Mesendoderm (in vitro differentiated cells): ENCODE measurements around the gene PTPN12.
"Not testable (repeated sequence)": the region's sequence is repeated elsewhere in the genome, so short reads cannot be mapped to it uniquely, and the experiment has no call there.

Source experiments
- DNase-seq: peaks from one replicate; pipeline ENCODE4 v3.0.0; 2013
- H2AK5ac ChIP-seq: 2 replicates; pipeline ENCODE4 v1.6.1; 2013; ENCODE audit warnings: low read length, inconsistent platforms
- H2BK120ac ChIP-seq: 2 replicates; pipeline ENCODE4 v1.6.1; 2013; ENCODE audit warnings: low read depth, mild to moderate bottlenecking, low read length, moderate library complexity, mixed read lengths
- H2BK15ac ChIP-seq: replicated peaks from 2 replicates; pipeline ENCODE4 v1.6.1; 2013; ENCODE audit warnings: low read depth, mild to moderate bottlenecking, moderate library complexity
- H2BK5ac ChIP-seq: 2 replicates; pipeline ENCODE4 v1.6.1; 2013; ENCODE audit warnings: low read length, inconsistent platforms
- H3K18ac ChIP-seq: 2 replicates; pipeline ENCODE4 v1.6.1; 2013; ENCODE audit warnings: mild to moderate bottlenecking, low read length, mixed read lengths
- H3K23ac ChIP-seq: one replicate; pipeline ENCODE4 v1.6.1; 2013; ENCODE audit warnings: low read length
- H3K27ac ChIP-seq: 2 replicates; pipeline ENCODE4 v1.5.1; 2013; ENCODE audit warnings: low read depth, mild to moderate bottlenecking, inconsistent platforms, low read length, moderate library complexity
- H3K27me3 ChIP-seq: 2 replicates; pipeline ENCODE4 v1.6.1; 2013; ENCODE audit warnings: low read length, control low read depth, mild to moderate bottlenecking, inconsistent platforms; ENCODE audit not compliant: insufficient read depth, poor library complexity
- H3K36me3 ChIP-seq: 2 replicates; pipeline ENCODE4 v1.6.1; 2013; ENCODE audit warnings: low read length, inconsistent platforms; ENCODE audit not compliant: control insufficient read depth, insufficient read depth
- H3K4ac ChIP-seq: one replicate; pipeline ENCODE4 v1.6.1; 2013; ENCODE audit warnings: low read depth, mild to moderate bottlenecking, low read length, moderate library complexity
- H3K4me1 ChIP-seq: 2 replicates; pipeline ENCODE4 v1.6.1; 2013; ENCODE audit warnings: low read depth, low read length, inconsistent platforms; ENCODE audit not compliant: control insufficient read depth
- H3K4me2 ChIP-seq: 2 replicates; pipeline ENCODE4 v1.6.1; 2013; ENCODE audit warnings: low read length
- H3K4me3 ChIP-seq: 2 replicates; pipeline ENCODE4 v1.5.1; 2013; ENCODE audit warnings: mild to moderate bottlenecking, low read length
- H3K56ac ChIP-seq: one replicate; pipeline ENCODE4 v1.6.1; 2013; ENCODE audit warnings: low read length
- H3K79me1 ChIP-seq: 2 replicates; pipeline ENCODE4 v1.6.1; 2013; ENCODE audit warnings: low read length, inconsistent platforms
- H3K79me2 ChIP-seq: 2 replicates; pipeline ENCODE4 v1.6.1; 2013; ENCODE audit warnings: mild to moderate bottlenecking, low read length; ENCODE audit not compliant: control insufficient read depth, insufficient read depth
- H3K9ac ChIP-seq: 2 replicates; pipeline ENCODE4 v1.6.1; 2013; ENCODE audit warnings: low read length, inconsistent platforms
- H4K5ac ChIP-seq: one replicate; pipeline ENCODE4 v1.6.1; 2013; ENCODE audit warnings: low read length
- H4K8ac ChIP-seq: one replicate; pipeline ENCODE4 v1.6.1; 2013; ENCODE audit warnings: low read depth, mild to moderate bottlenecking, control low read depth, low read length, moderate library complexity
- WGBS: extraction: QIAGEN DNeasy Blood & Tissue Kit; methylation state at CpG from one replicate; pipeline ENCODE4 v1.1.7; 2013; ENCODE audit warnings: low lambda C conversion rate, missing lambda C conversion rate; ENCODE audit not compliant: insufficient coverage; ENCODE audit errors: extremely low coverage; 5-methylcytosine and 5-hydroxymethylcytosine counted together

Gene PTPN12

GRCh38 chr7:77538281-77539212 lies 1.5 kb downstream of the PTPN12 start:
- Histone ChIP-seq H2BK15ac (no peak overlapping the region), H2BK5ac (peak overlapping the region; percentile 100), H3K36me3 (no peaks in the 10 kb centered on the region), H4K5ac (no peak overlapping the region), H3K4me3 (peak overlapping the region; percentile 100), H3K79me1 (no peaks in the 10 kb centered on the region), H2AK5ac (peak overlapping the region; percentile 98), H3K79me2 (peaks cover 48% of the 10 kb centered on the region), H3K4me2 (peak overlapping the region; percentile 48), H3K4ac (peak overlapping the region; percentile 100), H3K23ac (peak overlapping the region; percentile 97), H3K9ac (peak overlapping the region; percentile 100), H4K8ac (peak overlapping the region; percentile 91), H2BK120ac (peak overlapping the region; percentile 47), H3K27ac (peak overlapping the region; percentile 95), H3K56ac (peak overlapping the region; percentile 100), H3K18ac (peak overlapping the region; percentile 100), H3K27me3 (no peaks in the 10 kb centered on the region), H3K4me1 (peaks cover 5% of the 10 kb centered on the region)
- WGBS = no CpG with 5 or more reads among the region's 30 CpGs
- peak; percentile 98 for DNase-seq

- H3K9ac ChIP-seq = no peak overlapping the region
- H3K27me3 ChIP-seq = no peaks in the 10 kb centered on the region
- H3K4me3 ChIP-seq = no peak overlapping the region
- H3K23ac ChIP-seq = no peak overlapping the region
- no peak overlapping the region for H2BK5ac ChIP-seq
- H4K8ac ChIP-seq = no peak overlapping the region
- no peak overlapping the region for H3K18ac ChIP-seq
- H3K79me2 ChIP-seq = peaks cover 63% of the 10 kb centered on the region
- no peak overlapping the region for H4K5ac ChIP-seq
- no peak overlapping the region for H3K56ac ChIP-seq
- H3K27ac ChIP-seq = no peak overlapping the region
- H3K4me2 ChIP-seq = no peak overlapping the region
- peaks cover 5% of the 10 kb centered on the region for H3K4me1 ChIP-seq
- H3K36me3 ChIP-seq = no peaks in the 10 kb centered on the region
- H3K79me1 ChIP-seq = no peaks in the 10 kb centered on the region
- no peak overlapping the region for H3K4ac ChIP-seq
- no peak overlapping the region for H2BK120ac ChIP-seq
- no peak overlapping the region for H2BK15ac ChIP-seq
- WGBS = no CpG with 5 or more reads among the region's 4 CpGs
- no peak overlapping the region for H2AK5ac ChIP-seq
- no peak for DNase-seq
Observed at GRCh38 chr7:77540402-77540822, 3.3 kb downstream of the PTPN12 start.

GRCh38 chr7:77540993-77541392 lies 3.9 kb downstream of the PTPN12 start:
- H3K79me1 ChIP-seq, H3K4me2 ChIP-seq, H3K23ac ChIP-seq, H2AK5ac ChIP-seq, H3K4me1 ChIP-seq, H2BK120ac ChIP-seq, H4K8ac ChIP-seq, H3K56ac ChIP-seq, H3K27me3 ChIP-seq, H3K4me3 ChIP-seq, H3K9ac ChIP-seq, H2BK5ac ChIP-seq, H3K4ac ChIP-seq, H3K27ac ChIP-seq, DNase-seq, H2BK15ac ChIP-seq, H4K5ac ChIP-seq, H3K36me3 ChIP-seq, H3K18ac ChIP-seq: not testable (repeated sequence)
- H3K79me2 ChIP-seq = peaks cover 68% of the 10 kb centered on the region
- WGBS = no CpG with 5 or more reads among the region's 7 CpGs

GRCh38 chr7:77542409-77542808 lies 5.3 kb downstream of the PTPN12 start:
- no peak overlapping the region for H4K5ac ChIP-seq
- no CpG with 5 or more reads among the region's 1 CpG for WGBS
- H2BK120ac ChIP-seq = no peak overlapping the region
- H3K36me3 ChIP-seq = no peaks in the 10 kb centered on the region
- no peak overlapping the region for H3K4me3 ChIP-seq
- no peak overlapping the region for H3K18ac ChIP-seq
- peaks cover 5% of the 10 kb centered on the region for H3K4me1 ChIP-seq
- no peak overlapping the region for H2BK15ac ChIP-seq
- H3K79me2 ChIP-seq = peaks cover 79% of the 10 kb centered on the region
- no peak overlapping the region for H3K23ac ChIP-seq
- no peak overlapping the region for H2AK5ac ChIP-seq
- H3K9ac ChIP-seq = no peak overlapping the region
- no peak overlapping the region for H3K4me2 ChIP-seq
- no peak overlapping the region for H3K56ac ChIP-seq
- H3K27me3 ChIP-seq = no peaks in the 10 kb centered on the region
- H4K8ac ChIP-seq = no peak overlapping the region
- no peaks in the 10 kb centered on the region for H3K79me1 ChIP-seq
- no peak overlapping the region for H3K27ac ChIP-seq
- H2BK5ac ChIP-seq = no peak overlapping the region
- DNase-seq = no peak
- H3K4ac ChIP-seq = no peak overlapping the region

GRCh38 chr7:77542895-77543294 lies 5.8 kb downstream of the PTPN12 start:
- Histone ChIP-seq H2BK120ac (no peak overlapping the region), H3K4ac (no peak overlapping the region), H3K4me1 (peaks cover 5% of the 10 kb centered on the region), H3K23ac (no peak overlapping the region), H3K27me3 (no peaks in the 10 kb centered on the region), H3K36me3 (no peaks in the 10 kb centered on the region), H3K56ac (no peak overlapping the region), H3K18ac (no peak overlapping the region), H3K9ac (no peak overlapping the region), H3K79me1 (no peaks in the 10 kb centered on the region), H3K27ac (no peak overlapping the region), H2BK5ac (no peak overlapping the region), H4K8ac (no peak overlapping the region), H2BK15ac (no peak overlapping the region), H2AK5ac (no peak overlapping the region), H3K4me3 (no peak overlapping the region), H4K5ac (no peak overlapping the region), H3K79me2 (peaks cover 79% of the 10 kb centered on the region), H3K4me2 (no peak overlapping the region)
- WGBS = no CpG with 5 or more reads among the region's 2 CpGs
- DNase-seq = no peak
